ENCODE measurements around the gene WWC2. TPM values are rescaled to one million over a fixed set of nuclear protein-coding genes. Genes with fewer than 3 reads are reported as not detected.
"Not testable (repeated sequence)": the region's sequence is repeated elsewhere in the genome, so short reads cannot be mapped to it uniquely, and the experiment has no call there.

WWC2 gene
- total and polyA plus RNA-seq, 10 donors: 1.4 to 32.0 (median 19.3) TPM

GRCh38 chr4:183118141-183118540 is 19.1 kb downstream of the WWC2 start:
- intact Hi-C loops (cut with DNase I; ENCODE audit: low total_unique reads): no loop called here
- 62 to 88% (median 83%) methylated on average over 2 of the region's 2 CpGs for WGBS, 5 donors
- no peak for DNase-seq
- H3K27me3 ChIP-seq (replicated peaks in 1 of 7): no peaks in the 10 kb centered on the region
- H3K4me3 ChIP-seq: no peak overlapping the region
- peaks cover 0 to 6% (median 0%) of the 10 kb centered on the region in 6 donors for H3K4me1 ChIP-seq
- no peak overlapping the region for H3K27ac ChIP-seq
- no peaks in the 10 kb centered on the region for H3K9me3 ChIP-seq
- no peaks in the 10 kb centered on the region for H3K36me3 ChIP-seq
- TF ChIP-seq, protein P1, sequence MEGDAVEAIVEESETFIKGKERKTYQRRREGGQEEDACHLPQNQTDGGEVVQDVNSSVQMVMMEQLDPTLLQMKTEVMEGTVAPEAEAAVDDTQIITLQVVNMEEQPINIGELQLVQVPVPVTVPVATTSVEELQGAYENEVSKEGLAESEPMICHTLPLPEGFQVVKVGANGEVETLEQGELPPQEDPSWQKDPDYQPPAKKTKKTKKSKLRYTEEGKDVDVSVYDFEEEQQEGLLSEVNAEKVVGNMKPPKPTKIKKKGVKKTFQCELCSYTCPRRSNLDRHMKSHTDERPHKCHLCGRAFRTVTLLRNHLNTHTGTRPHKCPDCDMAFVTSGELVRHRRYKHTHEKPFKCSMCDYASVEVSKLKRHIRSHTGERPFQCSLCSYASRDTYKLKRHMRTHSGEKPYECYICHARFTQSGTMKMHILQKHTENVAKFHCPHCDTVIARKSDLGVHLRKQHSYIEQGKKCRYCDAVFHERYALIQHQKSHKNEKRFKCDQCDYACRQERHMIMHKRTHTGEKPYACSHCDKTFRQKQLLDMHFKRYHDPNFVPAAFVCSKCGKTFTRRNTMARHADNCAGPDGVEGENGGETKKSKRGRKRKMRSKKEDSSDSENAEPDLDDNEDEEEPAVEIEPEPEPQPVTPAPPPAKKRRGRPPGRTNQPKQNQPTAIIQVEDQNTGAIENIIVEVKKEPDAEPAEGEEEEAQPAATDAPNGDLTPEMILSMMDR (IDR thresholded peaks at IDR 0.05 in 8 of 11, conservative IDR thresholded peaks at IDR 0.05 in 3 of 11): no peak
- TF ChIP-seq POLR2A (IDR thresholded peaks at IDR 0.05) (no peak), POLR2AphosphoS5 (IDR thresholded peaks at IDR 0.05) (no peak)

DNA sequence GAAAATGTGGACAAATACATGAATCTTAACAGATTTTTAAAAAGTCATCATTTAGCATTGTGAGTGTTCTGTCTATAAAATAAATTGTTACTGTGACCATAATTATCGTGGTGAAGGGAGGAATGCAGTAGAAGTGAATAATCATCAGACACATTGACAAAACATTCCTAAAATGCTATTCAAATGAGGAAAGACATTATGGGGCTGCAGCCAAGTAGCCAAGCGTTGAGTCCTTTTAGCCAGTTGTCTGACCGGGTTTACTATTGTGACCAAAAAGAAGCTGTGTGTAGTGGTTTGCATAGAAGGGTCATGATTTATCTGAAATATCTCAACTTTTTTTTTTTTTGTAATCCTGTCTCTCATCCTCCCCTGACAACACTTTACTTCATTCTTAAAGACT is 19.5 kb downstream of the WWC2 start:
- Histone ChIP-seq H3K36me3 (no peaks in the 10 kb centered on the region), H3K4me1 (peaks cover 0 to 6% (median 0%) of the 10 kb centered on the region in 6 donors), H3K4me3 (no peak overlapping the region), H3K9me3 (no peaks in the 10 kb centered on the region), H3K27me3 (replicated peaks in 1 of 7) (no peaks in the 10 kb centered on the region), H3K27ac (no peak overlapping the region)
- intact Hi-C loops (cut with DNase I; ENCODE audit: low total_unique reads): no loop called here
- 64 to 80% (median 73%) methylated on average over 3 of the region's 3 CpGs for WGBS, 5 donors
- no peak for DNase-seq
- TF ChIP-seq POLR2A (IDR thresholded peaks at IDR 0.05): no peak
- TF ChIP-seq, protein P1 (IDR thresholded peaks at IDR 0.05 in 8 of 11, conservative IDR thresholded peaks at IDR 0.05 in 3 of 11): no peak
- no peak for TF ChIP-seq POLR2AphosphoS5 (IDR thresholded peaks at IDR 0.05)

GRCh38 chr4:183121660-183122059 is 22.6 kb downstream of the WWC2 start:
- H3K27ac ChIP-seq; H3K27me3 ChIP-seq (replicated peaks in 1 of 7); H3K4me3 ChIP-seq; H3K4me1 ChIP-seq; H3K36me3 ChIP-seq; H3K9me3 ChIP-seq; DNase-seq; intact Hi-C loops (cut with DNase I; ENCODE audit: low total_unique reads): not testable (repeated sequence)
- 95 to 99% (median 96%) methylated on average over 12 of the region's 12 CpGs for WGBS, 5 donors

- Histone ChIP-seq H3K4me3 (no peak overlapping the region), H3K27ac (no peak overlapping the region), H3K27me3 (replicated peaks in 1 of 7) (no peaks in the 10 kb centered on the region), H3K4me1 (no peaks in the 10 kb centered on the region), H3K9me3 (no peaks in the 10 kb centered on the region), H3K36me3 (no peaks in the 10 kb centered on the region)
- no peak for TF ChIP-seq POLR2A (IDR thresholded peaks at IDR 0.05)
- TF ChIP-seq POLR2AphosphoS5 (IDR thresholded peaks at IDR 0.05): no peak
- TF ChIP-seq, protein P1 (IDR thresholded peaks at IDR 0.05 in 8 of 11, conservative IDR thresholded peaks at IDR 0.05 in 3 of 11): no peak
- 73 to 85% (median 78%) methylated on average over 3 of the region's 3 CpGs for WGBS, 5 donors
- DNase-seq: no peak
- intact Hi-C loops (cut with DNase I; ENCODE audit: low total_unique reads): no loop called here
These were observed 25.2 kb downstream of the WWC2 start for GRCh38 chr4:183124228-183124627.

DNA sequence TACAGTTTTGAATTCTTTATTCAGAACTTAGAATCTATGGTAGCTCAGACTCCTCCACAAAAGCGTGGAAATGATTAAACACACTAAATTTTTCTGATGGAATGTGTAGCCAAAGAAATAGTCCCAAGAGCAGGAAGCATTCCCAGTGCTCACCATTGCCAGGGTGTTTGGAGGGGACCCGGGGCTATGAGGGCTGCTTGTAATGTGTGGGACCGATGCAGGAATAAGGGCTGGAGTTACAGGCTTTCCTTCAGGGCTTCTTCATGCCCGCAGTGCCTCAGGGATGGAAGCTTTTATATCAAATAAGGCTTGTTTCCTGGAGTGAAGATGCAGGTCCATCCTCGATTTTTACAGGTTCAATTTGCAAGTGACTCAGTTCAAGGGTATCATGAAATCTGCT is 25.8 kb downstream of the WWC2 start:
- H3K9me3 ChIP-seq: no peaks in the 10 kb centered on the region
- H3K27me3 ChIP-seq (replicated peaks in 1 of 7): no peaks in the 10 kb centered on the region
- H3K4me1 ChIP-seq: no peaks in the 10 kb centered on the region
- intact Hi-C loops (cut with DNase I; ENCODE audit: low total_unique reads): no loop called here
- 77 to 90% (median 82%) methylated on average over 5 of the region's 5 CpGs for WGBS, 5 donors
- H3K36me3 ChIP-seq: no peaks in the 10 kb centered on the region
- no peak overlapping the region for H3K4me3 ChIP-seq
- H3K27ac ChIP-seq: no peak overlapping the region
- no peak for DNase-seq
- TF ChIP-seq POLR2A (IDR thresholded peaks at IDR 0.05): no peak
- TF ChIP-seq, protein P1 (IDR thresholded peaks at IDR 0.05 in 8 of 11, conservative IDR thresholded peaks at IDR 0.05 in 3 of 11): no peak
- TF ChIP-seq POLR2AphosphoS5 (IDR thresholded peaks at IDR 0.05): no peak
